Osteocyte (in vitro differentiated cells): Measurements from ENCODE around the gene SERPINE3. TPM values are rescaled to one million over a fixed set of nuclear protein-coding genes. Genes with fewer than 3 reads are reported as not detected.

Experiments used
- DNase-seq: peaks from one replicate; pipeline ENCODE4 v3.0.0; 2021; ENCODE audit warnings: mixed read lengths; ENCODE audit not compliant: unreplicated experiment; ENCODE audit errors: extremely low spot score
- H3K27ac Mint-ChIP-seq: one replicate; pipeline ENCODE4 v1.8.0; 2021; ENCODE audit warnings: mild to moderate bottlenecking, mixed read lengths; ENCODE audit not compliant: unreplicated experiment
- H3K27me3 Mint-ChIP-seq: one replicate; pipeline ENCODE4 v1.8.0; 2021; ENCODE audit warnings: mixed read lengths; ENCODE audit not compliant: unreplicated experiment
- H3K36me3 Mint-ChIP-seq: one replicate; pipeline ENCODE4 v1.8.0; 2021; ENCODE audit warnings: mixed read lengths; ENCODE audit not compliant: unreplicated experiment
- H3K4me1 Mint-ChIP-seq: one replicate; pipeline ENCODE4 v1.8.0; 2021; ENCODE audit warnings: mixed read lengths; ENCODE audit not compliant: unreplicated experiment
- H3K4me3 Mint-ChIP-seq: one replicate; pipeline ENCODE4 v1.8.0; 2021; ENCODE audit warnings: mild to moderate bottlenecking, moderate library complexity, mixed read lengths; ENCODE audit not compliant: unreplicated experiment
- H3K9me3 Mint-ChIP-seq: one replicate; pipeline ENCODE4 v1.8.0; 2021; ENCODE audit warnings: mixed read lengths; ENCODE audit not compliant: unreplicated experiment
- total RNA-seq: library from RNA; stranded (reverse); gene quantifications from 2 replicates; pipeline ENCODE4 v1.2.1, GENCODE V29; 2021
- TF ChIP-seq, protein P1 (sequence below): fragments of 200-600 bp; sonication (generic); IDR thresholded peaks from 2 replicates; pipeline ENCODE4 v1.5.0; 2021; ENCODE audit warnings: antibody characterized with exemption, mild to moderate bottlenecking, moderate library complexity

Gene SERPINE3
- total RNA-seq, 1 donor from 2014 or later = not detected

DNA sequence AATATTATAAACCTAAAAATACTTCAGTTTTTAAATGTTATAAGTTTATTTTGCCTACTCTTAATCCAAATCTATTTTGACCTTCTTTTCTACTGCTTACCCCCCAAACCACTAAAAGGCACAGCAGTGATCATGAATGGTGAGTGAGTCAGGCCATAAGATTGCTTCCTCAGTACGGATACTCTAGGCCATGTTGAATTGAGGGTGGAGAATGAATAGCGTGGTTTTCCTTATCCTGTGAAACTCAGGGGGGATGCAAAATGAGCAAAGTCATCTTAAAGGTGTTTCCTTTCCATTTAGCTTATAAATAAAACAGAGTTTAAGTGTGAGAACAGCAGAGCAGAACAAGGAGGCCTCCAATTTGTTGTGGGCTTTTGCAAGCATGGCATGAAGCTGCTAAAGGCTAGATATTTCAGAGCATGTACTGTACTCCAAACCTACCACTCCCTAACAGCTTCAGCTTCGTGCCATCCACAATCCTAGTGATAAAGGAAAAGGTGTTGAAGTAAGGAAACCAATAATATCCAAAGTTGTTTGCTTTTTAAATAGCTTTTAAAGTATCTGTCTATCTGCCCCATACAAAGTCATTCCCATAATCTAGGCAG, 25.0 kb downstream of the SERPINE3 start:
- no peak overlapping the region for H3K4me3 Mint-ChIP-seq
- H3K27ac Mint-ChIP-seq = no peak overlapping the region
- no peak for DNase-seq
- no peaks in the 10 kb centered on the region for H3K4me1 Mint-ChIP-seq
- H3K36me3 Mint-ChIP-seq = peaks cover 61% of the 10 kb centered on the region
- no peaks in the 10 kb centered on the region for H3K27me3 Mint-ChIP-seq
- TF ChIP-seq, protein P1, sequence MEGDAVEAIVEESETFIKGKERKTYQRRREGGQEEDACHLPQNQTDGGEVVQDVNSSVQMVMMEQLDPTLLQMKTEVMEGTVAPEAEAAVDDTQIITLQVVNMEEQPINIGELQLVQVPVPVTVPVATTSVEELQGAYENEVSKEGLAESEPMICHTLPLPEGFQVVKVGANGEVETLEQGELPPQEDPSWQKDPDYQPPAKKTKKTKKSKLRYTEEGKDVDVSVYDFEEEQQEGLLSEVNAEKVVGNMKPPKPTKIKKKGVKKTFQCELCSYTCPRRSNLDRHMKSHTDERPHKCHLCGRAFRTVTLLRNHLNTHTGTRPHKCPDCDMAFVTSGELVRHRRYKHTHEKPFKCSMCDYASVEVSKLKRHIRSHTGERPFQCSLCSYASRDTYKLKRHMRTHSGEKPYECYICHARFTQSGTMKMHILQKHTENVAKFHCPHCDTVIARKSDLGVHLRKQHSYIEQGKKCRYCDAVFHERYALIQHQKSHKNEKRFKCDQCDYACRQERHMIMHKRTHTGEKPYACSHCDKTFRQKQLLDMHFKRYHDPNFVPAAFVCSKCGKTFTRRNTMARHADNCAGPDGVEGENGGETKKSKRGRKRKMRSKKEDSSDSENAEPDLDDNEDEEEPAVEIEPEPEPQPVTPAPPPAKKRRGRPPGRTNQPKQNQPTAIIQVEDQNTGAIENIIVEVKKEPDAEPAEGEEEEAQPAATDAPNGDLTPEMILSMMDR = no peak
- H3K9me3 Mint-ChIP-seq = no peaks in the 10 kb centered on the region

DNA sequence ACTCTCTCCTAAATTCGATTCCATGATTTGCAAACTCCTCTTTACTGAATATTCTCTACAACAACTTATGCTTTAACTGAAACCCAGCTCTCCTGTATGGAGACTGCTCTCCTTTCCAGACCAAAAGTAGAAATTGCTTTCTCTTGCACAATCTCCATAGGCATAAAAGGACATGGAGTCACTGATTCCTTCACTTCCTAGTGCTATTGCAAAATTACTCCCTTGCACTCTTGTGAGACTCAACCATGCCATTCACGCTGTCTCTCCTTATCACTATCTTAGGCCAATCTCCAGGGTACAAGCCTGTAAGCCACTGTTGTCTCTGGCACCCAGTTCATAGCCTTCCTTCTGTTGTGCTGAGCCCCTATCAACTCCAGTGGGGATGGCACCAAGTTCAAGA, 30.6 kb downstream of the SERPINE3 start:
- no peak overlapping the region for H3K4me3 Mint-ChIP-seq
- DNase-seq = no peak
- no peaks in the 10 kb centered on the region for H3K27me3 Mint-ChIP-seq
- H3K9me3 Mint-ChIP-seq = no peaks in the 10 kb centered on the region
- H3K27ac Mint-ChIP-seq = peak overlapping the region; percentile 20
- peaks cover 5% of the 10 kb centered on the region for H3K4me1 Mint-ChIP-seq
- H3K36me3 Mint-ChIP-seq = peaks cover 29% of the 10 kb centered on the region
- TF ChIP-seq, protein P1 = no peak

DNA sequence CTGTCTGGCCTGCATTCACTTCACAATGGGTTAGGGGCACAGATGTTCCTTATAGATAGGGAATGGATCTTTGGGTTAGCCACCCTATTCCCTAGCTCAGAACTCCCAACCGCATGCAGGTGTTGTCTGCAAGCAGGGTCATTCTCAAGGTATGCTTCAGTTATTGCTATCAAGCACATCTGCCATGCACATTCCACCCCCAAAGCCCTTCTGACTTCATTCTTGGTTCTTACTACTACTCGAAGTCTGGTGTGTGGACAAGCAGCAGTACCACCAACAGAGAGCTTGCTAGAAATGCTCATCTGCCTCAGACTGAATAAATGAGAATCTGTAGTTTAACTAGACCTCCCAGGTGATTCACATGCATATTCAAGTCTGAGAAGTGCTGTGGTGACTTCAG, 31.3 kb downstream of the SERPINE3 start:
- DNase-seq = no peak
- H3K27me3 Mint-ChIP-seq = no peaks in the 10 kb centered on the region
- no peak overlapping the region for H3K27ac Mint-ChIP-seq
- peaks cover 5% of the 10 kb centered on the region for H3K4me1 Mint-ChIP-seq
- no peaks in the 10 kb centered on the region for H3K9me3 Mint-ChIP-seq
- peaks cover 30% of the 10 kb centered on the region for H3K36me3 Mint-ChIP-seq
- TF ChIP-seq, protein P1 = no peak
- H3K4me3 Mint-ChIP-seq = no peak overlapping the region

DNA sequence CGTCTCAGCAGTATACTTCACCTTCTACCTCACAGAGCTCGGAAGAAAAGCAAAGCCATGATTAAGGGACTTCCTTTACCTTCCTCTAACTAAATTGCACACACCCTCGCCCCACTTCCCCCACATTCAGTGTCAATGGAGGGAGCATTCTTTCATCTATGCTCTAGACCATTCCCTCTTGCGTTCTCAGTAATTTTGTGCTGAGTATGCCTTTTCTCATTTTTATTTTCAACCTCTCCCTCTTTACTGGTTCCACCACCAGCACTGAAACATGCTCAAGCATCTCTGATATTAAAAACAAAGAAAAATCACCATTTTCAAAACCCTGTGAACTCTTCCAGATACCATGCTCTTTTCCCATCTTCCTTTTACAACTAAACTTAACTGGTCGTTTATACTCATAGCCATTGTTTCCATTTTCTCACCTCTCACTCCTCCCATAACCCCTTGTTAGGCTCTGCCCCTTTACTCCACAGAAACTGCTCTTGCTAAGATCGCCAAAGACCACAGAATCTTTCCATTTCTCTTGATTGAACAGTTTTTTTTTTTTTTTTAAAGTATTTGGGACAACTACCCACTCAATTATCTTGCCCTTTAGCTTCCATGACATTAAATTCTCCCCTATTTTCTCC, 32.4 kb downstream of the SERPINE3 start:
- peaks cover 5% of the 10 kb centered on the region for H3K4me1 Mint-ChIP-seq
- H3K9me3 Mint-ChIP-seq = no peaks in the 10 kb centered on the region
- H3K4me3 Mint-ChIP-seq = no peak overlapping the region
- TF ChIP-seq, protein P1 = no peak
- H3K27ac Mint-ChIP-seq = no peak overlapping the region
- peaks cover 32% of the 10 kb centered on the region for H3K36me3 Mint-ChIP-seq
- no peaks in the 10 kb centered on the region for H3K27me3 Mint-ChIP-seq
- DNase-seq = no peak

DNA sequence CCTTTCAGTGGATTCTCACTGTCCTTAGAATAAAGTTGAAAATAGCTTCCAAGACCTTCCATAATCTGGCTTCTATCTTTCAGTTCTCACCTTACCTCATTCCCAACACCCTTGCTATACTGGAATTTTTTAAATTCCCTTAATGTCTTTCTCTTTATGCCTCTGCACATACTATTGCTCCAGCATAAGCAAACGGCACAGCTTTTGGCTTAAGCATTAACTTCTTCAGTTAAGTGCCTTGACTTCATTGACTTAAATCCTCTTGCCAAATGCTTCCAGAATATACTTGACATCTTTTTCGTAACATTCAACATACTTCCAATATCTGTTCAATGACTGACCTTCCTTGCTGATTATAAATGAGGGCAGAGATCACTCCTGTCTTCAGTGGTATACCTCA, 34.0 kb downstream of the SERPINE3 start:
- H3K27ac Mint-ChIP-seq = no peak overlapping the region
- DNase-seq = no peak
- TF ChIP-seq, protein P1 = no peak

More for the DNA sequence above, 34.0 kb downstream of the SERPINE3 start:
- Mint-ChIP-seq H3K4me3 (no peak overlapping the region), H3K4me1 (peaks cover 5% of the 10 kb centered on the region), H3K27me3 (no peaks in the 10 kb centered on the region), H3K36me3 (peaks cover 40% of the 10 kb centered on the region), H3K9me3 (no peaks in the 10 kb centered on the region)
